GM12878 (cell line): ENCODE data around the gene NFE2L2.

Experiments used
- EP300 ChIP-seq, 2 experiments: fragments of 150-350 bp in 1 of 2; IDR thresholded peaks; 2 replicates each; pipeline ENCODE4 v1.6.1; 2011 to 2012; ENCODE audit warnings: low read depth in 2 of 2, low read length in 2 of 2, borderline replicate concordance in 1 of 2, improper control_type of control experiment in 1 of 2, inconsistent platforms in 1 of 2; ENCODE audit not compliant: control insufficient read depth in 1 of 2
- FOXM1 ChIP-seq: IDR thresholded peaks from 2 replicates; pipeline ENCODE4 v1.6.1; 2012; ENCODE audit warnings: low read depth, mild to moderate bottlenecking, inconsistent platforms, low read length, moderate library complexity
- POLR2A ChIP-seq: IDR thresholded peaks from 2 replicates; pipeline ENCODE4 v1.6.1; 2011; ENCODE audit warnings: low read depth, mild to moderate bottlenecking, low read length
- POLR2AphosphoS5 ChIP-seq: IDR thresholded peaks from 2 replicates; pipeline ENCODE4 v1.6.1; 2011; ENCODE audit warnings: mild to moderate bottlenecking, low read length, inconsistent platforms
- POU2F2 ChIP-seq: IDR thresholded peaks from 3 replicates; pipeline ENCODE4 v1.6.1; 2011; ENCODE audit warnings: low read depth, mild to moderate bottlenecking, low read length, borderline replicate concordance
- PRDM15 ChIP-seq: fragments of 450-650 bp; formaldehyde crosslinking; IDR thresholded peaks from 2 replicates; pipeline ENCODE4 v1.4.0; 2020; ENCODE audit warnings: mild to moderate bottlenecking, moderate library complexity
- SP1 ChIP-seq: IDR thresholded peaks from one replicate; pipeline ENCODE4 v1.6.1; 2011; ENCODE audit warnings: low read depth, low read length
- USF2 ChIP-seq: IDR thresholded peaks from 2 replicates; pipeline ENCODE4 v1.6.1; 2011; ENCODE audit warnings: low read depth, low read length, improper control_type of control experiment, borderline replicate concordance
- ZZZ3 ChIP-seq: IDR thresholded peaks from 2 replicates; pipeline ENCODE4 v1.6.1; 2011; ENCODE audit warnings: low read depth; ENCODE audit not compliant: control insufficient read depth, insufficient read length
- TF ChIP-seq, protein P1 (sequence below), 3 experiments: IDR thresholded peaks in 2 of 3; conservative IDR thresholded peaks in 1 of 3; 2 replicates each; pipeline ENCODE4 v1.5.1; 2011; ENCODE audit warnings: low read depth in 3 of 3, low read length in 3 of 3, mild to moderate bottlenecking in 3 of 3, control low read depth in 2 of 3, moderate library complexity in 2 of 3, inconsistent platforms in 1 of 3, mixed read lengths in 1 of 3; ENCODE audit not compliant: control insufficient read depth in 2 of 3, insufficient read depth in 1 of 3; ENCODE audit errors: extremely low read depth in 1 of 3
- TF ChIP-seq, protein P2 (sequence below): IDR thresholded peaks from 2 replicates; pipeline ENCODE4 v1.6.1; 2012; ENCODE audit warnings: low read depth, low read length, improper control_type of control experiment

DNA sequence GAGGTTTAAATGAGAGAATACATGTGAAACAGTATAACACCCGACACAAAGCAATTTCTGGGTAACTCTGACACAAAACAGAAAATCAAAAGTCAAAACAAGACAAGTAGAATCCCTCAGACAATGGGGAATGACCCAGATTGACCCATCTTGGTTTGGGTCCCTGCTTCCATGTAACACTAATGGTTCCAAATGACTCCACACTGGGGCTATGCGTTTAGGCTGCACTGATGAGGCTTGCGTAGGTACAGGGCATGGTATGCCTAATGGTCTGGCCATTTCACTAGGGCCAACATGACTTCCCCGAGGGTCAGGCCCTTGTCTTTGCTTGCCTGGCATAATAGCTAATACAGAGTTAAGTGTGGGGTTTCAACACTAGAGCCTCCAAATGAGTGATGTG, 27.2 kb upstream of the NFE2L2 start:
- TF ChIP-seq PRDM15 = no peak
- TF ChIP-seq, protein P1, sequence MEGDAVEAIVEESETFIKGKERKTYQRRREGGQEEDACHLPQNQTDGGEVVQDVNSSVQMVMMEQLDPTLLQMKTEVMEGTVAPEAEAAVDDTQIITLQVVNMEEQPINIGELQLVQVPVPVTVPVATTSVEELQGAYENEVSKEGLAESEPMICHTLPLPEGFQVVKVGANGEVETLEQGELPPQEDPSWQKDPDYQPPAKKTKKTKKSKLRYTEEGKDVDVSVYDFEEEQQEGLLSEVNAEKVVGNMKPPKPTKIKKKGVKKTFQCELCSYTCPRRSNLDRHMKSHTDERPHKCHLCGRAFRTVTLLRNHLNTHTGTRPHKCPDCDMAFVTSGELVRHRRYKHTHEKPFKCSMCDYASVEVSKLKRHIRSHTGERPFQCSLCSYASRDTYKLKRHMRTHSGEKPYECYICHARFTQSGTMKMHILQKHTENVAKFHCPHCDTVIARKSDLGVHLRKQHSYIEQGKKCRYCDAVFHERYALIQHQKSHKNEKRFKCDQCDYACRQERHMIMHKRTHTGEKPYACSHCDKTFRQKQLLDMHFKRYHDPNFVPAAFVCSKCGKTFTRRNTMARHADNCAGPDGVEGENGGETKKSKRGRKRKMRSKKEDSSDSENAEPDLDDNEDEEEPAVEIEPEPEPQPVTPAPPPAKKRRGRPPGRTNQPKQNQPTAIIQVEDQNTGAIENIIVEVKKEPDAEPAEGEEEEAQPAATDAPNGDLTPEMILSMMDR (IDR thresholded peaks at IDR 0.05 in 2 of 3, conservative IDR thresholded peaks at IDR 0.05 in 1 of 3; ENCODE audit: control insufficient read depth in 2 of 3, extremely low read depth in 1 of 3, insufficient read depth in 1 of 3, low read depth in 3 of 3, low read length in 3 of 3) = no peak
- TF ChIP-seq POLR2AphosphoS5 = no peak
- TF ChIP-seq USF2 = no peak
- no peak for TF ChIP-seq ZZZ3
- no peak for TF ChIP-seq POLR2A
- no peak for TF ChIP-seq POU2F2
- no peak for TF ChIP-seq EP300 (IDR thresholded peaks at IDR 0.05; ENCODE audit: borderline replicate concordance in 1 of 2, control insufficient read depth in 1 of 2, low read depth in 2 of 2, low read length in 2 of 2)
- TF ChIP-seq SP1 = no peak
- no peak for TF ChIP-seq FOXM1
- TF ChIP-seq, protein P2, sequence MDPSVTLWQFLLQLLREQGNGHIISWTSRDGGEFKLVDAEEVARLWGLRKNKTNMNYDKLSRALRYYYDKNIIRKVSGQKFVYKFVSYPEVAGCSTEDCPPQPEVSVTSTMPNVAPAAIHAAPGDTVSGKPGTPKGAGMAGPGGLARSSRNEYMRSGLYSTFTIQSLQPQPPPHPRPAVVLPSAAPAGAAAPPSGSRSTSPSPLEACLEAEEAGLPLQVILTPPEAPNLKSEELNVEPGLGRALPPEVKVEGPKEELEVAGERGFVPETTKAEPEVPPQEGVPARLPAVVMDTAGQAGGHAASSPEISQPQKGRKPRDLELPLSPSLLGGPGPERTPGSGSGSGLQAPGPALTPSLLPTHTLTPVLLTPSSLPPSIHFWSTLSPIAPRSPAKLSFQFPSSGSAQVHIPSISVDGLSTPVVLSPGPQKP = no peak
